ENCODE results near the gene CCDC172.

CCDC172 gene

GRCh38 chr10:116429288-116429977 is 105.2 kb downstream of the CCDC172 start:
- Histone ChIP-seq H3K4me2 (ENCODE audit: low read length) (no peak overlapping the region), H3K36me3 (ENCODE audit: control insufficient read depth, low read length) (no peaks in the 10 kb centered on the region), H3F3A (ENCODE audit: control insufficient read depth, insufficient read depth) (no peaks in the 10 kb centered on the region), H3K4me1 (ENCODE audit: control insufficient read depth, low read length) (no peaks in the 10 kb centered on the region), H3K4me3 (ENCODE audit: low read length) (no peak overlapping the region), H3K27me3 (ENCODE audit: control insufficient read depth, low read length) (no peaks in the 10 kb centered on the region), H3K9me3 (ENCODE audit: control insufficient read depth, insufficient read depth, low read length) (no peaks in the 10 kb centered on the region), H3K9me2 (replicated peaks; ENCODE audit: control insufficient read depth, low read length) (no peaks in the 10 kb centered on the region), H3K27ac (ENCODE audit: low read depth, low read length) (no peak overlapping the region), H3K79me2 (ENCODE audit: control insufficient read depth, low read length) (no peaks in the 10 kb centered on the region), H4K20me1 (ENCODE audit: control insufficient read depth, insufficient read depth, low read depth, low read length) (no peaks in the 10 kb centered on the region)
- TF ChIP-seq CTCF (IDR thresholded peaks at IDR 0.05; ENCODE audit: low read depth, low read length, poor library complexity, severe bottlenecking) (no peak), EZH2phosphoT487 (IDR thresholded peaks at IDR 0.05; ENCODE audit: borderline replicate concordance, low read length) (no peak)

All from DOHH2 (cell line).